ENCODE measurements around the gene SMAD4.

DNA sequence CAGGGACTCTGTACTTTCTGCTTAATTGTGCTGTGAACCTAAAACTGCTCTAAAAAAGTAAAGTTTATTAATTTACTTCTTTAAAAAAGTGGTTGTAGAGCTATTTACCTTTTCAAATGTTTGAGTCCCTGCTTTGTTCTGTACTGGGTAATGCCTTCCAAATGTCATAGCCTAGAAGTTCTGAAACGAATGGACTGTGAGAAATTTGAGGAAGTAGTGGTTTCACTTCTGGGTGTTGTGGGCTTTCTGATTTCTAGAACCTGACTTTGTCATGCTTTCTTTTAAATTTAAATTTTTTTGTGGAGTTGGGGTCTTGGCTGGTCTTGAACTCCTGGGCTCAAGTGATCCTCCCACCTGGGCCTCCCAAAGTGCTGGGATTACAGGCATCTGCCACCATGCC, 44.6 kb downstream of the SMAD4 start:
- TF ChIP-seq POLR2A (IDR thresholded peaks at IDR 0.05; ENCODE audit: low read depth) (no peak), EP300 (IDR thresholded peaks at IDR 0.05) (no peak), POLR2AphosphoS5 (IDR thresholded peaks at IDR 0.05) (no peak)
- TF ChIP-seq, protein P1, sequence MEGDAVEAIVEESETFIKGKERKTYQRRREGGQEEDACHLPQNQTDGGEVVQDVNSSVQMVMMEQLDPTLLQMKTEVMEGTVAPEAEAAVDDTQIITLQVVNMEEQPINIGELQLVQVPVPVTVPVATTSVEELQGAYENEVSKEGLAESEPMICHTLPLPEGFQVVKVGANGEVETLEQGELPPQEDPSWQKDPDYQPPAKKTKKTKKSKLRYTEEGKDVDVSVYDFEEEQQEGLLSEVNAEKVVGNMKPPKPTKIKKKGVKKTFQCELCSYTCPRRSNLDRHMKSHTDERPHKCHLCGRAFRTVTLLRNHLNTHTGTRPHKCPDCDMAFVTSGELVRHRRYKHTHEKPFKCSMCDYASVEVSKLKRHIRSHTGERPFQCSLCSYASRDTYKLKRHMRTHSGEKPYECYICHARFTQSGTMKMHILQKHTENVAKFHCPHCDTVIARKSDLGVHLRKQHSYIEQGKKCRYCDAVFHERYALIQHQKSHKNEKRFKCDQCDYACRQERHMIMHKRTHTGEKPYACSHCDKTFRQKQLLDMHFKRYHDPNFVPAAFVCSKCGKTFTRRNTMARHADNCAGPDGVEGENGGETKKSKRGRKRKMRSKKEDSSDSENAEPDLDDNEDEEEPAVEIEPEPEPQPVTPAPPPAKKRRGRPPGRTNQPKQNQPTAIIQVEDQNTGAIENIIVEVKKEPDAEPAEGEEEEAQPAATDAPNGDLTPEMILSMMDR (IDR thresholded peaks at IDR 0.05), result no peak

All from esophagus muscularis mucosa (tissue), 4 donors.